HepG2 (cell line): ENCODE results near the gene CCDC3. TPM values are rescaled to one million over a fixed set of nuclear protein-coding genes. Genes with fewer than 3 reads are reported as not detected.

Source experiments
- ATAC-seq: fragments of 200-7000 bp; cut with Tn5 transposase; 3 replicates; pipeline ENCODE4 v1.9.1; 2020; ENCODE audit warnings: mild to moderate bottlenecking, moderate library complexity
- BruUV-seq: library from RNA; stranded (reverse); fragments of 400-500 nt; replicated peaks from 2 replicates; lab custom pipeline; 2021; lab: Mats Ljungman, UMichigan
- CTCF ChIA-PET: fragments of 300-600 bp; formaldehyde crosslinking; extraction: SDS; loops from one replicate; lab custom pipeline; 2021; ENCODE audit warnings: low total read pairs, inconsistent platforms, low intra/inter-chr PET ratio; lab: Yijun Ruan, JAX
- POLR2A ChIA-PET: fragments of 350-600 bp; sonication (Branson Sonifier 250); formaldehyde crosslinking; loops from one replicate; lab custom pipeline; 2020; ENCODE audit warnings: antibody characterized with exemption, inconsistent platforms; lab: Yijun Ruan, JAX
- DNase-seq: peaks from one replicate; pipeline ENCODE4 v3.0.0-alpha.2; 2015; ENCODE audit warnings: low spot score
- FAIRE-seq: peaks from 3 replicates; lab custom pipeline; 2011; peaks lifted over from hg19 to GRCh38; lab: Jason Lieb, UNC
- H2AFZ ChIP-seq: one replicate; pipeline ENCODE4 v1.6.1; 2011; ENCODE audit warnings: low read length, inconsistent platforms
- H3K27ac ChIP-seq: fragments of 300-600 bp; 3 replicates; pipeline ENCODE4 v1.8.0; 2011; ENCODE audit warnings: mixed run types, mild to moderate bottlenecking, mixed read lengths, low read length, inconsistent platforms; ENCODE audit not compliant: insufficient read depth; ENCODE audit errors: extremely low read length
- H3K27me3 ChIP-seq, 2 experiments: fragments of 200-600 bp in 1 of 2; 2 replicates in 1 of 2; 3 replicates in 1 of 2; pipeline versions ENCODE4 v1.6.0 to v1.8.0; 2011; ENCODE audit warnings: low read length in 2 of 2, mild to moderate bottlenecking in 2 of 2, moderate library complexity in 2 of 2, inconsistent platforms in 1 of 2; ENCODE audit not compliant: insufficient read depth in 2 of 2, control insufficient read depth in 1 of 2
- H3K36me3 ChIP-seq, 2 experiments: fragments of 200-600 bp in 1 of 2; replicated peaks in 1 of 2; 2 replicates in 1 of 2; 3 replicates in 1 of 2; pipeline versions ENCODE4 v1.5.1 to v1.8.0; 2011; ENCODE audit warnings: low read length in 2 of 2, inconsistent platforms in 1 of 2; ENCODE audit not compliant: insufficient read depth in 2 of 2, control insufficient read depth in 1 of 2
- H3K4me1 ChIP-seq: 2 replicates; pipeline ENCODE4 v1.5.1; 2012; ENCODE audit warnings: low read length, inconsistent platforms; ENCODE audit not compliant: insufficient read depth
- H3K4me2 ChIP-seq: 2 replicates; pipeline ENCODE4 v1.6.0; 2011; ENCODE audit warnings: low read depth, low read length, inconsistent platforms
- H3K4me3 ChIP-seq, 3 experiments: fragments of 200-600 bp in 1 of 3; sonication (generic), shearing (Covaris generic) in 1 of 3; replicated peaks in 1 of 3; 2 replicates each; pipeline ENCODE4 v1.5.1; 2011 to 2016; ENCODE audit warnings: low read length in 3 of 3, inconsistent platforms in 2 of 3, low read depth in 2 of 3, mild to moderate bottlenecking in 2 of 3, control low read depth in 1 of 3, mixed read lengths in 1 of 3; ENCODE audit not compliant: insufficient read depth in 1 of 3
- H3K79me2 ChIP-seq: one replicate; pipeline ENCODE4 v1.6.1; 2011; ENCODE audit warnings: low read length, inconsistent platforms; ENCODE audit not compliant: insufficient read depth
- H3K9ac ChIP-seq: 2 replicates; pipeline ENCODE4 v1.6.0; 2011; ENCODE audit warnings: mild to moderate bottlenecking, low read depth, low read length, inconsistent platforms; ENCODE audit not compliant: insufficient read depth
- H3K9me3 ChIP-seq: 2 replicates; pipeline ENCODE4 v1.5.1; 2012; ENCODE audit warnings: mild to moderate bottlenecking, low read length
- H4K20me1 ChIP-seq: 2 replicates; pipeline ENCODE4 v1.6.0; 2011; ENCODE audit warnings: inconsistent platforms, mild to moderate bottlenecking, low read length, moderate library complexity; ENCODE audit not compliant: insufficient read depth
- CENPX ChIP-seq: sonication (generic); formaldehyde crosslinking; IDR thresholded peaks from 2 replicates; pipeline ENCODE4 v1.9.0; 2021; ENCODE audit warnings: mild to moderate bottlenecking, missing genetic modification reagents, moderate library complexity
- CHCHD3 ChIP-seq: sonication (generic); formaldehyde crosslinking; IDR thresholded peaks from 2 replicates; pipeline ENCODE4 v1.8.0; 2022; ENCODE audit warnings: mild to moderate bottlenecking, missing genetic modification reagents, moderate library complexity
- GABPA ChIP-seq, 2 experiments: IDR thresholded peaks; 2 replicates each; pipeline ENCODE4 v1.6.1; 2011 to 2016; ENCODE audit warnings: low read depth in 2 of 2, low read length in 1 of 2, missing biosample characterization in 1 of 2, missing genetic modification characterization in 1 of 2
- HIVEP1 ChIP-seq: sonication (generic); formaldehyde crosslinking; IDR thresholded peaks from 2 replicates; pipeline ENCODE4 v1.4.0; 2020; ENCODE audit warnings: mild to moderate bottlenecking, missing genetic modification reagents
- HOXD1 ChIP-seq: sonication (generic); formaldehyde crosslinking; IDR thresholded peaks from 2 replicates; pipeline ENCODE4 v1.5.0; 2020; ENCODE audit warnings: missing genetic modification reagents
- KLF16 ChIP-seq, 2 experiments: sonication (generic) in 1 of 2; formaldehyde crosslinking in 1 of 2; IDR thresholded peaks; 2 replicates each; pipeline versions ENCODE4 v1.6.1 to v1.8.0; 2016 to 2023; ENCODE audit warnings: missing genetic modification reagents in 2 of 2, missing compliant biosample characterization in 1 of 2
- REST ChIP-seq, 2 experiments: IDR thresholded peaks; 2 replicates each; pipeline ENCODE4 v1.6.1; 2011 to 2012; ENCODE audit warnings: low read length in 2 of 2, borderline replicate concordance in 1 of 2, low read depth in 1 of 2, mild to moderate bottlenecking in 1 of 2, moderate library complexity in 1 of 2
- SKI ChIP-seq: fragments of 450-650 bp; IDR thresholded peaks from one replicate; pipeline ENCODE4 v1.6.1; 2018; ENCODE audit warnings: mild to moderate bottlenecking; ENCODE audit not compliant: partially characterized antibody
- SNAPC5 ChIP-seq: sonication (generic); formaldehyde crosslinking; IDR thresholded peaks from 2 replicates; pipeline ENCODE4 v1.8.1; 2023; ENCODE audit warnings: mild to moderate bottlenecking, missing genetic modification reagents, borderline replicate concordance
- TSC22D2 ChIP-seq: sonication (generic); formaldehyde crosslinking; IDR thresholded peaks from 2 replicates; pipeline ENCODE4 v1.5.1; 2020; ENCODE audit warnings: missing genetic modification reagents, mild to moderate bottlenecking, borderline replicate concordance
- ZBTB10 ChIP-seq: sonication (generic); formaldehyde crosslinking; IDR thresholded peaks from 2 replicates; pipeline ENCODE4 v1.4.0; 2020; ENCODE audit warnings: missing genetic modification reagents, borderline replicate concordance
- ZEB1 ChIP-seq: IDR thresholded peaks from 2 replicates; pipeline ENCODE4 v1.6.1; 2012; ENCODE audit warnings: mild to moderate bottlenecking, low read depth, inconsistent platforms; ENCODE audit not compliant: insufficient replicate concordance
- ZNF431 ChIP-seq: sonication (generic); formaldehyde crosslinking; IDR thresholded peaks from 2 replicates; pipeline ENCODE4 v1.9.0; 2022; ENCODE audit warnings: missing genetic modification reagents, low read depth, mild to moderate bottlenecking, borderline replicate concordance
- ZNF564 ChIP-seq: sonication (generic); formaldehyde crosslinking; IDR thresholded peaks from 2 replicates; pipeline ENCODE4 v1.8.1; 2023; ENCODE audit warnings: mild to moderate bottlenecking, missing genetic modification reagents
- ZNF800 ChIP-seq: sonication (generic); formaldehyde crosslinking; IDR thresholded peaks from 2 replicates; pipeline ENCODE4 v1.4.0; 2020; ENCODE audit warnings: missing genetic modification reagents
- WGBS: methylation state at CpG from one replicate; pipeline ENCODE4 v1.1.6; 2017; ENCODE audit warnings: low lambda C conversion rate; 5-methylcytosine and 5-hydroxymethylcytosine counted together
- in situ Hi-C: cut with HindIII; loops from 2 replicates; pipeline ENCODE4 v1.10.0; 2017; ENCODE audit warnings: low pct_unique_long_range_greater_than_20kb; ENCODE audit not compliant: extremely low pct_ligation_motif_present
- intact Hi-C: fragments of 100-400 bp; cut with micrococcal nuclease; formaldehyde crosslinking; loops from one replicate; pipeline ENCODE4 v1.10.0; 2022; ENCODE audit not compliant: unreplicated experiment
- polyA plus RNA-seq, 8 experiments: library from polyadenylated mRNA; depleted of rRNA in 3 of 8; stranded (reverse) in 7 of 8; unstranded in 1 of 8; fragments of >200 nt; fragmentation: Illumina TruSeq in 4 of 8; extraction: Trizol in 4 of 8; gene quantifications; 2 replicates each; pipeline versions ENCODE4 v1.2.1 to v1.2.3, GENCODE V29; 2011 to 2016; ENCODE audit warnings: low read depth in 4 of 8, missing spikeins in 1 of 8, mixed read lengths in 1 of 8; ENCODE audit not compliant: insufficient read depth in 1 of 8
- total RNA-seq, 5 experiments: library from RNA; depleted of rRNA; stranded (reverse); fragments of >200 nt; fragmentation: Illumina TruSeq; extraction: Trizol; gene quantifications; 2 replicates each; pipeline ENCODE4 v1.2.3, GENCODE V29; 2016; ENCODE audit warnings: low read depth in 1 of 5

CCDC3 gene
- total and polyA plus RNA-seq, 2 of the 13 experiments (the other 11 are each of a cell fraction or from before 2014, with no cell fraction given): not detected

- in situ Hi-C loops: no loop called here
- 58% methylated on average over 12 of the region's 14 CpGs for WGBS
- DNase-seq (no peak), ATAC-seq (no peak), FAIRE-seq (no peak)
- ChIA-PET POLR2A (no interaction called here), CTCF (no interaction called here)
- no peaks in the 10 kb centered on the region for H3K79me2 ChIP-seq
- H3K4me3 ChIP-seq: no peak overlapping the region
- peaks cover 0 to 7% of the 10 kb centered on the region in 2 experiments; a peak in 1 of 5 replicates for H3K27me3 ChIP-seq
- no peak overlapping the region for H3K4me2 ChIP-seq
- H3K9ac ChIP-seq: no peak overlapping the region
- H3K4me1 ChIP-seq: no peaks in the 10 kb centered on the region
- H3K36me3 ChIP-seq: no peaks in the 10 kb centered on the region
- intact Hi-C loops: no loop called here
- BruUV-seq: no TSS peak
- H3K27ac ChIP-seq: no peak overlapping the region
- no peaks in the 10 kb centered on the region for H3K9me3 ChIP-seq
- no peaks in the 10 kb centered on the region for H4K20me1 ChIP-seq
- H2AFZ ChIP-seq: no peak overlapping the region
- TF ChIP-seq HIVEP1 (CRISPR knock-in tag) (no peak), HOXD1 (CRISPR knock-in tag) (no peak), ZBTB10 (CRISPR knock-in tag) (no peak), TSC22D2 (CRISPR knock-in tag) (no peak), SNAPC5 (no peak), SKI (no peak), ZNF800 (CRISPR knock-in tag) (no peak), KLF16 (CRISPR knock-in tag; IDR thresholded peaks at IDR 0.05) (no peak), GABPA (IDR thresholded peaks at IDR 0.05; ENCODE audit: low read depth, low read length) (no peak), GABPA (CRISPR knock-in tag; IDR thresholded peaks at IDR 0.05; ENCODE audit: low read depth) (no peak), ZNF431 (CRISPR knock-in tag) (no peak), ZNF564 (CRISPR knock-in tag) (no peak), CHCHD3 (CRISPR knock-in tag) (no peak), ZEB1 (no peak), REST (IDR thresholded peaks at IDR 0.05; ENCODE audit: borderline replicate concordance in 1 of 2, low read depth in 1 of 2, low read length in 2 of 2) (no peak), CENPX (CRISPR knock-in tag) (no peak)
Observed at GRCh38 chr10:12971001-12971788, 30.3 kb downstream of the CCDC3 start.
